GM12872 (cell line): ENCODE results near the gene ABHD12.
A peak's percentile ranks its signal among the peaks of the same experiment; 100 is the strongest.

ENCODE experiments used
- CTCF ChIP-seq: IDR thresholded peaks from 3 replicates; pipeline ENCODE4 v1.5.1; 2011; ENCODE audit warnings: low read depth, mild to moderate bottlenecking, low read length, moderate library complexity; ENCODE audit not compliant: insufficient read depth

Gene ABHD12

DNA sequence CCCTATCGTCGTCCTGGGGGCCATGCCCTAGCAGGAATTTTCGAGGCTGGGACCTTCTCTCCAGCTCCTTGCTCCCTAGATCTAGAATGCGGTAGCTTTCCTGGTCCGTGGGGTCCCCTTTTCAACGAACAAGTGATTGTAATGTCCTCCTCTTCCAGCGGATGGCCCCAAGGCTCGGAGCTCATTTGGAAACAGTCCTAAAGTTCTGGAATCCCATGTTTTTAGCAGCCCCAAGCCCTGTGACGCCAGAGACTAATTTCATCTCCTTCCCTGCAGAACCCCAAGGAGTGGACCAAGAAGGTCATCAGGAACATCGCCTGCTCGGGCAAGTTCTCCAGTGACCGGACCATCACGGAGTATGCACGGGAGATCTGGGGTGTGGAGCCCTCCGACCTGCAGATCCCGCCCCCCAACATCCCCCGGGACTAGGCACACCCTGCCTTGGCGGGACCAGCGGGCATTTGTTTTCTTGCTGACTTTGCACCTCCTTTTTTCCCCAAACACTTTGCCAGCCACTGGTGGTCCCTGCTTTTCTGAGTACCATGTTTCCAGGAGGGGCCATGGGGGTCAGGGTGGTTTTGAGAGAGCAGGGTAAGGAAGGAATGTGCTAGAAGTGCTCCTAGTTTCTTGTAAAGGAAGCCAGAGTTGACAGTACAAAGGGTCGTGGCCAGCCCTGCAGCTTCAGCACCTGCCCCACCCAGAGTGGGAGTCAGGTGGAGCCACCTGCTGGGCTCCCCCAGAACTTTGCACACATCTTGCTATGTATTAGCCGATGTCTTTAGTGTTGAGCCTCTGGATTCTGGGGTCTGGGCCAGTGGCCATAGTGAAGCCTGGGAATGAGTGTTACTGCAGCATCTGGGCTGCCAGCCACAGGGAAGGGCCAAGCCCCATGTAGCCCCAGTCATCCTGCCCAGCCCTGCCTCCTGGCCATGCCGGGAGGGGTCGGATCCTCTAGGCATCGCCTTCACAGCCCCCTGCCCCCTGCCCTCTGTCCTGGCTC is 94.2 kb downstream of the ABHD12 start:
- peak; percentile 73 for TF ChIP-seq CTCF

GRCh38 chr20:25295386-25296093 is 95.1 kb downstream of the ABHD12 start:
- no peak for TF ChIP-seq CTCF

DNA sequence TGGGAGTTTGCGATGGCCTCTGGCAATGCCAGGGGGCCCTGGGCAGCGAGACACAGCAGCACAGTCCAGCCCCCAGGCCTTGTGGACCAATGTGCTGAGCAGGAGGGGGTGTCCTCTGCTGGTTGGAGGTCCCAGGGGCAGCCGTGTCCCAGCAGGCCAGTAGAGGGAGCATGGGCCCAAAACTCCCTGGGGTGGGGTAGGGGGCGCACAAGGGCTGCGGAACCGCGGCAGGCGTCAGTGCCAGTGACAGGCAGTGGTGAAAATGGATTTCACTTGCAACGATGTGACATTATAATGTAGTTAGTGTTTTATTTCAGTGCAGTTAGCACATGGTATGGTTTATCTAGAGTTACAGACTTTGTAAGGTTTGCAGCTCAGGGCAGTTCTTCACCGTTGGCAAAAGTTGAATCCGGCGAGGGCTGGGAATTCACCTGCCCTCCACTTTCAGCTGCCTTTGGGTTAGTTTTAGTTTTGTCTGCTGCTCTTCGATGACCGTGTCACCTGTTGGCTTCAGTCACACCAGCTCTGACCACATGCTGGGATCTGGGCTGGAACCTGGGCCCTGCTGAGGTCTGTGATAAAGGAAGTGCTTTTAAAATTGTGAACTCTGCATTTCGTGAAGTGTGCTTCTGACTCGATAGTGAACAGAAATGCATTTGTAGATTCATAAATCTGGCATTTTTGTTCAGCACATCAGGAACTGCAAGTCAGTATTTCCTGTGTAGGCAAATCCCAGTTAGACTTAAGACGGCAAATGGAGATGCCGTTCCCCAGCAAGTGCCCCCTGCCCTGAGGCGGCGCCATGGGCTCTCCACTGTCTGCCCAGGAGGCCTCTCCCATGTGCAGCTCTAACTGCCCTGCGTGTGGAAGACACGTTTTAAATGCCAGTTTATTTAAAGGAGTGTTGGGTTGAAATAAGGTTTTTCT is 95.9 kb downstream of the ABHD12 start:
- TF ChIP-seq CTCF, result peak; percentile 95

DNA sequence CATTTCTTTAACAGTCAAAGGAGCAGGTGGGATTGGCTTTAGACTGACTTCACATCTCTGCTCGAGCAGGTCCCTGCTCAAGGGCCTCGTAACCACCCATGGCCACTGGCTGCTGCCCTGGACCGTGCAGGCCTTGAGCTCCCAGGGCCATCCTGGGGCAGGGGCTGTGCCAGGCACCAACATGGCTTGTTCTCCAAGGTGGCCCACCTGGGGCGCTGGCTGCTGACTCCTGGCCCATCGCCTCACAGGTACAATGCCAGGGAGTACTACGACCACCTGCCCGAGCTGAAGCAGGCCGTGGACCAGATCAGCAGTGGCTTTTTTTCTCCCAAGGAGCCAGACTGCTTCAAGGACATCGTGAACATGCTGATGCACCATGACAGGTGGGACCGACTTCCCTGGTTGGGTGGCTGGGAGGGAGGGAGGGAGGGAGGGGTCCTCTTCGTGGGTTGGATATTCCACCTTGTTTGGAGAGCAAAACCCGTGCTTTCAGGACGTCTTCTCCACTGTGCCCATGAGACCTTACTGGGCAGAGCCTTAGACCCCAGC is 96.7 kb downstream of the ABHD12 start:
- no peak for TF ChIP-seq CTCF

GRCh38 chr20:25293507-25293906 is 97.1 kb downstream of the ABHD12 start:
- no peak for TF ChIP-seq CTCF

GRCh38 chr20:25292176-25292891 is 98.3 kb downstream of the ABHD12 start:
- TF ChIP-seq CTCF, result no peak
